Mesenchymal stem cell (in vitro differentiated cells and primary cell): Measurements from ENCODE around the gene ART5.

Experiments used
- DNase-seq: peaks from one replicate; pipeline ENCODE4 v3.0.0-alpha.2; 2013
- H2AFZ ChIP-seq: one replicate; pipeline ENCODE4 v1.6.1; 2013; ENCODE audit warnings: low read depth, mild to moderate bottlenecking, control low read depth, inconsistent platforms, low read length, moderate library complexity
- H2AK5ac ChIP-seq: 2 replicates; pipeline ENCODE4 v1.6.1; 2013; ENCODE audit warnings: low read length, moderate library complexity, mild to moderate bottlenecking, inconsistent platforms; ENCODE audit not compliant: severe bottlenecking
- H2BK120ac ChIP-seq: one replicate; pipeline ENCODE4 v1.6.1; 2013; ENCODE audit warnings: low read depth, mild to moderate bottlenecking, inconsistent platforms, low read length, moderate library complexity
- H2BK12ac ChIP-seq, 2 experiments: one replicate each; pipeline ENCODE4 v1.6.1; 2013; ENCODE audit warnings: inconsistent platforms in 2 of 2, low read length in 2 of 2, mild to moderate bottlenecking in 2 of 2, moderate library complexity in 2 of 2, control low read depth in 1 of 2
- H2BK15ac ChIP-seq: one replicate; pipeline ENCODE4 v1.6.1; 2013; ENCODE audit warnings: mild to moderate bottlenecking, low read depth, inconsistent platforms; ENCODE audit not compliant: poor library complexity, severe bottlenecking
- H2BK5ac ChIP-seq: 2 replicates; pipeline ENCODE4 v1.6.1; 2013; ENCODE audit warnings: low read depth, mild to moderate bottlenecking, low read length, control low read depth, inconsistent platforms; ENCODE audit not compliant: poor library complexity, severe bottlenecking
- H3K14ac ChIP-seq, 2 experiments: one replicate each; pipeline ENCODE4 v1.6.1; 2013; ENCODE audit warnings: inconsistent platforms in 2 of 2, low read length in 2 of 2, control low read depth in 1 of 2, mild to moderate bottlenecking in 1 of 2, moderate library complexity in 1 of 2
- H3K18ac ChIP-seq, 2 experiments: one replicate each; pipeline ENCODE4 v1.6.1; 2013; ENCODE audit warnings: inconsistent platforms in 2 of 2, low read length in 2 of 2, control low read depth in 1 of 2, low read depth in 1 of 2, mild to moderate bottlenecking in 1 of 2
- H3K23ac ChIP-seq, 2 experiments: one replicate each; pipeline ENCODE4 v1.6.1; 2013; ENCODE audit warnings: inconsistent platforms in 2 of 2, low read length in 2 of 2, mild to moderate bottlenecking in 2 of 2, moderate library complexity in 2 of 2, control low read depth in 1 of 2
- H3K27ac ChIP-seq: 2 replicates; pipeline ENCODE4 v1.5.1; 2013; ENCODE audit warnings: mild to moderate bottlenecking, moderate library complexity, low read length, control low read depth, inconsistent platforms; ENCODE audit not compliant: poor library complexity, severe bottlenecking
- H3K27me3 ChIP-seq, 2 experiments: 2 replicates each; pipeline versions ENCODE4 v1.6.1 to v1.7.0; 2013; ENCODE audit warnings: low read length in 2 of 2, mild to moderate bottlenecking in 2 of 2, moderate library complexity in 2 of 2, control low read depth in 1 of 2, inconsistent platforms in 1 of 2; ENCODE audit not compliant: control insufficient read depth in 1 of 2, insufficient read depth in 1 of 2
- H3K36me3 ChIP-seq, 2 experiments: 2 replicates each; pipeline versions ENCODE4 v1.6.1 to v1.7.0; 2013; ENCODE audit warnings: low read length in 2 of 2, control low read depth in 1 of 2, inconsistent platforms in 1 of 2, low read depth in 1 of 2, mild to moderate bottlenecking in 1 of 2; ENCODE audit not compliant: insufficient read depth in 2 of 2, control insufficient read depth in 1 of 2
- H3K4ac ChIP-seq, 2 experiments: one replicate each; pipeline ENCODE4 v1.6.1; 2013; ENCODE audit warnings: inconsistent platforms in 2 of 2, low read length in 2 of 2, mild to moderate bottlenecking in 2 of 2, moderate library complexity in 2 of 2, control low read depth in 1 of 2, low read depth in 1 of 2
- H3K4me1 ChIP-seq: 2 replicates; pipeline ENCODE4 v1.6.1; 2013; ENCODE audit warnings: low read depth, low read length, control low read depth; ENCODE audit not compliant: control insufficient read depth, insufficient read depth
- H3K4me2 ChIP-seq: 2 replicates; pipeline ENCODE4 v1.6.1; 2013; ENCODE audit warnings: low read length, mild to moderate bottlenecking, inconsistent platforms; ENCODE audit not compliant: poor library complexity, severe bottlenecking
- H3K4me3 ChIP-seq, 2 experiments: 2 replicates each; pipeline versions ENCODE4 v1.5.1 to v1.7.0; 2013; ENCODE audit warnings: low read length in 2 of 2, mild to moderate bottlenecking in 2 of 2, control low read depth in 1 of 2, low read depth in 1 of 2; ENCODE audit not compliant: insufficient read depth in 1 of 2
- H3K79me1 ChIP-seq: replicated peaks from 2 replicates; pipeline ENCODE4 v1.6.1; 2013; ENCODE audit warnings: mild to moderate bottlenecking, control low read depth, low read length, inconsistent platforms; ENCODE audit not compliant: poor library complexity, severe bottlenecking
- H3K9ac ChIP-seq: 2 replicates; pipeline ENCODE4 v1.7.0; 2013; ENCODE audit warnings: mild to moderate bottlenecking, low read length, moderate library complexity
- H3K9me3 ChIP-seq: 2 replicates; pipeline ENCODE4 v1.7.0; 2013; ENCODE audit warnings: mild to moderate bottlenecking, low read length; ENCODE audit not compliant: control insufficient read depth
- H4K8ac ChIP-seq: one replicate; pipeline ENCODE4 v1.6.1; 2013; ENCODE audit warnings: inconsistent platforms, mild to moderate bottlenecking, low read length, moderate library complexity
- H4K91ac ChIP-seq: one replicate; pipeline ENCODE4 v1.6.1; 2013; ENCODE audit warnings: mild to moderate bottlenecking, low read length, inconsistent platforms
- WGBS: methylation state at CpG from one replicate; pipeline ENCODE4 v1.1.7; 2013; ENCODE audit warnings: mixed read lengths; 5-methylcytosine and 5-hydroxymethylcytosine counted together

The ART5 gene

DNA sequence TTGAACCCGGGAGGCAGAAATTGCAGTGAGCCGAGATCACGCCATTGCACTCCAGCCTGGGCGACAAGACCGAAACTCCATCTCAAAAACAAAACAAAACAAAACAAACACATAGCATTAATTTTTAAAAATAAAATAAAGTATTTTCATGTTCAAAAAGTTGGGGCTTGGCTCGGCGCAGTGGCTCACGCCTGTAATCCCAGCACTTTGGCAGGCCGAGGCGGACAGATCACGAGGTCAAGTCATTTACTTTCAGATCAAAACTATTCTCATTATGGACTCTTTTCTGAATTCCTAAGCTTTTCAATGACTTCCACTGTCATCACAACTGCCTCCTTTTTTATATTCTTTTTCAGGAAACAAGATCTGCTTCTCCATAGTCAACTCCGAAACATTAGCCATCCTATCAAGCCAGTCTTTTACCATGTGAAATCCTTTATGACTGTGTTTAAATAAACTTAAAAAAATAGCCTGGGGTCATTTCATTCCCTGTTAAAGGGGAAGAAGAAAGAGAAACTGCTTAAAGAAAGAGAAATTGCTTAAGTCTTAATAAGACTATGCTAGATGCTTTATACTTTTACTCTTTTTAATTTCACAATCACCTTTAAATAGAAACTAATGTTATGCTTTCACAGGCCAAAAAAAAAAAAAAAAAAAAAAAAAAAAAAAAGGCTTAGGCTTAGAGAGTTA, 42.5 kb upstream of the ART5 start:
- H2BK12ac ChIP-seq = no peak overlapping the region
- no peak overlapping the region for H2BK5ac ChIP-seq
- H3K27ac ChIP-seq = no peak overlapping the region
- no peak overlapping the region for H2BK15ac ChIP-seq
- no peaks in the 10 kb centered on the region for H3K4me1 ChIP-seq
- no peak overlapping the region for H2AFZ ChIP-seq
- H4K91ac ChIP-seq = no peak overlapping the region
- H3K4ac ChIP-seq = no peak overlapping the region
- H3K9ac ChIP-seq = no peak overlapping the region
- no peak overlapping the region for H3K4me2 ChIP-seq
- H3K79me1 ChIP-seq = peaks cover 19% of the 10 kb centered on the region
- H3K9me3 ChIP-seq = no peaks in the 10 kb centered on the region
- no peak overlapping the region for H4K8ac ChIP-seq
- H3K14ac ChIP-seq = no peak overlapping the region
- H3K23ac ChIP-seq = no peak overlapping the region
- no peak overlapping the region for H3K18ac ChIP-seq
- H3K4me3 ChIP-seq = no peak overlapping the region
- H2BK120ac ChIP-seq = no peak overlapping the region
- no peaks in the 10 kb centered on the region for H3K27me3 ChIP-seq
- 98% methylated on average over 7 of the region's 12 CpGs for WGBS
- peaks cover 45 to 86% of the 10 kb centered on the region in 2 experiments for H3K36me3 ChIP-seq
- no peak for DNase-seq
- H2AK5ac ChIP-seq = no peak overlapping the region

DNA sequence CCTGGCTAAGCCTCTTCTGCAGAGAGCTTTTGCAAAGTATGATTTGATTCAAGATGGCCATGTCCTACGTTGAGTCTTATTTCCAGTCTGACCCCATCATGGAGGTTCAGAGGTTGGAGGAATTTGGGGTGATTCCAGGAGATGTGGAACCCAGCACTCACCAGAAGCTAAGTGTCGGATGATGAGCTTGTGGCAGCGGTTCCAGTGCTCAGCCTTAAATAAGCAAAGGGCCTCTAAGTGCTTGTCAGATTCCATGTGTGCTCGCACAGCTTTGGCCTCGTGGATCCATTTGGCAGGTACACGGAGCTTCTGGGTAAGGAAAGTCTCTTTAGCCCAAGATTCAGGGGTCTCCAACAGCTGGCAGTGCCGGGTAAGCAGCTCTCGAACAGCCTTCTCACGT, 41.2 kb upstream of the ART5 start:
- no peak overlapping the region for H2BK15ac ChIP-seq
- H3K18ac ChIP-seq = no peak overlapping the region
- no peak overlapping the region for H3K9ac ChIP-seq
- H2BK12ac ChIP-seq = no peak overlapping the region
- H3K4me2 ChIP-seq = no peak overlapping the region
- no peaks in the 10 kb centered on the region for H3K9me3 ChIP-seq
- no peak overlapping the region for H2AK5ac ChIP-seq
- no peak overlapping the region for H3K14ac ChIP-seq
- H3K27me3 ChIP-seq = no peaks in the 10 kb centered on the region
- no peaks in the 10 kb centered on the region for H3K4me1 ChIP-seq
- no peak overlapping the region for H4K8ac ChIP-seq
- no peak for DNase-seq
- no peak overlapping the region for H2BK120ac ChIP-seq
- peaks cover 20% of the 10 kb centered on the region for H3K79me1 ChIP-seq
- H3K4me3 ChIP-seq = no peak overlapping the region
- 99% methylated on average over 9 of the region's 9 CpGs for WGBS
- no peak overlapping the region for H2AFZ ChIP-seq
- H2BK5ac ChIP-seq = no peak overlapping the region
- H3K23ac ChIP-seq = no peak overlapping the region
- peaks cover 40 to 94% of the 10 kb centered on the region in 2 experiments for H3K36me3 ChIP-seq
- H4K91ac ChIP-seq = no peak overlapping the region
- H3K27ac ChIP-seq = no peak overlapping the region
- no peak overlapping the region for H3K4ac ChIP-seq

DNA sequence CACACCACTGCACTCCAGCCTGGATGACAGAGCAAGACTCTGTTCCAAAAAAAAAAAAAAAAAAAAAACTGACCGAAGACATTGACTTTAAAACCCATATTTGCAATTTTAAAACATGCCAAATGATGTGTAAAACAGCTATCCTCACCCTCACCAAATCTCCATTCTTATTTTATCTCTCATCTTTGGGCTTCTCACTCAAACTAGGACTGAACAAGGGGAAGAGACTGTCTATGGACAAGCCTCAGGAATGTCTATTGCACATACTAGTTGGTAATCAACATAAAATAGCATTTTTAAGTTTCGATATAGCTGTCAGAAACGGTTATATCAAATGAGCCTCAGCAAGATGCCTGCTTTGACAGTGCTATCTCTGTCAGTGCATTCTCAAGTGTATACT, 37.3 kb upstream of the ART5 start:
- no peak overlapping the region for H3K23ac ChIP-seq
- no peak overlapping the region for H2BK120ac ChIP-seq
- H3K14ac ChIP-seq = no peak overlapping the region
- H2AFZ ChIP-seq = no peak overlapping the region
- WGBS = 100% methylated on average over 2 of the region's 3 CpGs
- H3K18ac ChIP-seq = no peak overlapping the region
- H3K9me3 ChIP-seq = no peaks in the 10 kb centered on the region
- no peak for DNase-seq
- no peak overlapping the region for H2BK5ac ChIP-seq
- H2BK15ac ChIP-seq = no peak overlapping the region
- H3K4me2 ChIP-seq = no peak overlapping the region
- no peak overlapping the region for H2AK5ac ChIP-seq
- no peak overlapping the region for H2BK12ac ChIP-seq
- H4K91ac ChIP-seq = no peak overlapping the region
- no peak overlapping the region for H3K9ac ChIP-seq
- peaks cover 5% of the 10 kb centered on the region for H3K4me1 ChIP-seq
- peaks cover 44 to 93% of the 10 kb centered on the region in 2 experiments for H3K36me3 ChIP-seq
- no peak overlapping the region for H4K8ac ChIP-seq
- no peaks in the 10 kb centered on the region for H3K27me3 ChIP-seq
- H3K27ac ChIP-seq = no peak overlapping the region
- H3K79me1 ChIP-seq = peaks cover 17% of the 10 kb centered on the region
- H3K4me3 ChIP-seq = no peak overlapping the region
- H3K4ac ChIP-seq = no peak overlapping the region

DNA sequence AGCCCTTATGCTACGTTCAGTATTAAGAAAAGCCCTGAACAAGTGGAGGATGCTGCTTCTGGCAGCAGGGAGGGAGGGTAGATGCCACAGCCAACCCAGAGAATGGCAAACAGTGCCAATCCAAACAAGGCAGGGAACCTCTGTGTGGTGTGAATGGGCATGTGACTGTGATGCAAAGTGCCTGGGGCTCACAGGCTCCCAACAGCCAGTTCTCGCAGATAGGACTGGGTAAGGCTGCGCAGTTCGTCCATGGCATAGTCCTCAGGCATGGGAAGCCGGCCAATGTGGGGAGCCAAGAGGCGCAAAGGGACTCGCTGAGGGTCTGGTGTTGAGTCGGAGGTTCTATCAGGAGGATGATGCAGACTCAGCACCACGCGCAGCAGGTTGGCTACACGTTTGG, 34.2 kb upstream of the ART5 start:
- peaks cover 21% of the 10 kb centered on the region for H3K79me1 ChIP-seq
- no peak overlapping the region for H3K14ac ChIP-seq
- no peak overlapping the region for H3K27ac ChIP-seq
- no peak overlapping the region for H2AFZ ChIP-seq
- no peak overlapping the region for H3K9ac ChIP-seq
- no peak overlapping the region for H3K23ac ChIP-seq
- H2BK15ac ChIP-seq = no peak overlapping the region
- H3K4ac ChIP-seq = no peak overlapping the region
- H2BK5ac ChIP-seq = no peak overlapping the region
- H3K4me1 ChIP-seq = peaks cover 5% of the 10 kb centered on the region
- H3K4me2 ChIP-seq = no peak overlapping the region
- H3K4me3 ChIP-seq = no peak overlapping the region
- no peak overlapping the region for H4K91ac ChIP-seq
- H2BK120ac ChIP-seq = no peak overlapping the region
- H2AK5ac ChIP-seq = no peak overlapping the region
- no peak for DNase-seq
- no peaks in the 10 kb centered on the region for H3K9me3 ChIP-seq
- H3K36me3 ChIP-seq = peaks cover 53 to 99% of the 10 kb centered on the region in 2 experiments
- H3K18ac ChIP-seq = no peak overlapping the region
- no peak overlapping the region for H4K8ac ChIP-seq
- H2BK12ac ChIP-seq = no peak overlapping the region
- 98% methylated on average over 11 of the region's 11 CpGs for WGBS
- H3K27me3 ChIP-seq = no peaks in the 10 kb centered on the region
